GM21447 (cell line): Measurements from ENCODE around the gene DKK3.

Experiments
- ATAC-seq: cut with Tn5 transposase; IDR thresholded peaks from one replicate; pipeline ENCODE4 v1.9.1; 2021; ENCODE audit not compliant: unreplicated experiment

The DKK3 gene

DNA sequence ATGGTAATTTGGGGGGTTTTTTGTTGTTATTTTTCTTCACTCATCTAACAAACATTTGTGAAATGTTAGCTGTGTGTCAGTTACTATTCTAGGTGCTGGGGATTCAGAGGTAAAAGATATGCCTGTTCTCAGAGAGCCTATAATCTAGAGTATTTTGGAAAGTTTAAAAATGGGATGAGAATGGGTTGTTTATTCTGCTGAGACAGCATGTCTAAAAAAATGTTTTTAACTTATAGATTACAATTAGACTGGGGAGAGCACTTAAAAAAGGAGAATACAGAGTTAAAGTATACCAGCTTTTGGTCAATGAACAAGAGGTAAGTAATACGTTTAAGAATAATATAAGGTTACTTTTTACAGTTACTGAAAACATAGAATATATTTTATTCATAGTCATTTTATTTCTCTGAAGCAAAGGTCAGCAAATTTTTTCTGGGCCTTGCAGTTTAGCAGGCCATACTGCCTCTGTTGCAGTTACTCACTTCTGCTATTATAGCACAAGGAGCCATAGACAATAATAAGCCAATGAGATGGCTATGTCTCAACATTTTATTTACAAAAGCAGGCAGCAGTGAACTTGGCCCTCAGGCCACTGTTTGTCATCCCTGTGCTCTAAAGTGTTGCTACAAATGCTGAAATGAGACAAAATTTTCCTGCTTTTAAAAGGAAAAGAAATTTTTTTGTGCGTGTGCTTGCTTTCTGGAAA, 60.0 kb downstream of the DKK3 start:
- no peak for ATAC-seq

DNA sequence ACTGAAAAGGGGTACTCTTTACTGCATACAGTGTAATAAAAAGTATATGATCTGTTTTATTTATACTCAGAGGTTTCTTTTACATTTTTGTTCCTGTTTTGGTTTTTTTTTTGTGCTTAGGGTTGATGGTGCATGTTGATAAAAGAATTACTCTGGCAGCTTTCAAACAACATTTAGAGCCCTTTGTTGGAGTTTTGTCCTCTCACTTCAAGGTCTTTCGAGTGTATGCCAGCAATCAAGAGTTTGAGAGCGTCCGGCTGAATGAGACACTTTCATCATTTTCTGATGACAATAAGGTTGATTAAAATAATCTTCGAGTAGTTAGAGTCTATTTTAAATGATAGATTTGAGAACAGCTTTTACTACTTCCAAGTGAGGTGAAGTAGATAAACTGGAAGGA, 60.6 kb downstream of the DKK3 start:
- no peak for ATAC-seq

DNA sequence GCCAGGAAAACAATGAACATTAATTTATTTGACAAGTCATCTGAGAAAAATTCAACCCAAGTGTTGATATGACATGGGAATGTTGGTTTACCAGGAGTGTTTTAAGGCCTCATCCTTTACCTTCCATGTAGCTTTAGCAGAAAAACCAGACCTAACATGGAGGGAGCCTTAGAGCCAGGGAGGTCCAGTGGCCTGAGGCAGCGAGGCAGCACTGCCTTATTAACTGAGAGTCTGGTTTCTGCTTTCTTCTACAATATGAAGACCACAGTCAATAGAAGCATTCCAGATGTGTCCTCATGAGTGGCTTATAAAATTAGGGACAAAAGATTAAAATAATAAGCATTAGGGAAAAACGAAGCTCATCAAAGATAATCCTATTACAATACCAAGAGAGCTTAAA, 61.5 kb downstream of the DKK3 start:
- ATAC-seq, result no peak

DNA sequence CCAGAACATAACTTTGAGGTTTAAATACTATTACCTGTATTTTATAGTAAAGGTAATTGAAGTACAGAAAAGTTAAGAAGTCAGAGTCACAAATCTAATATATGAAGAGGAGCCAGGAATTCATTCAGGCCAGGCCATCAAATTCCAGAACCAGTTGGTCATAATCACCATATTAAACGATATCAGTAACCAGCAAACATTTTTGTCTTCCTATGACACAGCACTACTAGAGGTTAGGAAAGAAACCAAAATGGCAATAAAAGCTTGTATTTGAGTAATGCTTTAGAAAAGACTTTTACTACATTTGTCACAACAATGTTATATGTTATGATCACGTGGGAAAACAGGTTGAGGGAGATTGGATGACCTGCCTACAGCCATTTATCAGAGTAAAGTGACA, 62.2 kb downstream of the DKK3 start:
- ATAC-seq, result no peak

DNA sequence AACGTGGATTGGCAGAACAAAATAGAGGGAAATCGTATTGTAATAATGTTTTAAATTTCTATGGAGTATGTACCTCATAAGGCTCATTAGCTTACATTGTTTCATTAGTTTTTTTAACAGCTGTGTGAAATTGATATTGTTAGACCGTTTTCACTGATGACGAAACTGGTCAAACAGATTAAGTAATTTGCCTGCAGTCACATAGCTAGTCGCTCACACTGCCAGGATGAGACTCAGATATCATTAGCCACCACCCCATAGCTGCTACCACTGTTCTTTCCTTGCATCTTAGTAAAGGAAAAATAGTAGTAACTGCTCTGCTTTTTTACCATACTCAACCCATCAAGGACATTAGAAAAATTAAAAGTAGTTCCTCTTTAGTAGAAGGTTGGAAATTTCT, 64.0 kb downstream of the DKK3 start:
- no peak for ATAC-seq

DNA sequence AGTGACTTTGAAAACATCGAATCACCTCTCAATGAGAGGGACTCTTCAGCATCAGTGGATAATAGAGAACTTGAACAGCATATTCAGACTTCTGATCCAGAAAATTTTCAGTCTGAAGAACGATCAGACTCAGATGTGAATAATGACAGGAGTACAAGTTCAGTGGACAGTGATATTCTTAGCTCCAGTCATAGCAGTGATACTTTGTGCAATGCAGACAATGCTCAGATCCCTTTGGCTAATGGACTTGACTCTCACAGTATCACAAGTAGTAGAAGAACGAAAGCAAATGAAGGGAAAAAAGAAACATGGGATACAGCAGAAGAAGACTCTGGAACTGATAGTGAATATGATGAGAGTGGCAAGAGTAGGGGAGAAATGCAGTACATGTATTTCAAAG, 65.8 kb downstream of the DKK3 start:
- ATAC-seq, result no peak

DNA sequence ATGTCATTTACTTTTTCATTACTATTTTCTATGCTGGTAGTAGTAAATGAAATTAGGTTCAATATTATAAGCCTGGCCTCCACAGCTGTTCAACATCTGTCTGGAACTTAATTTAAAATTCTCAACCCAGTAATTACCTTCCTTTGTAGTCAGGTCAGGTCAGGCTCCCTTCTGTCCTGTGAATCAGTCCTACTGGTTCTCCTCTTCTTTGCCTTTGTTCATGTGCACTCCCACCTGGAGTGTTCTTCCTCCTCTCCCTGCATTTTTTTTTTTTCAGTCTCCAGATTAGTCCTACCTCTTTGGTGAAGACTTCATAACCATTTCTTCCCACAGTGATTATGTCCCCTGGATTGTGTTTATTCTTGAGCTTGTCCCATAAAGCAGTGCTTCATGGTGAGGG, 67.9 kb downstream of the DKK3 start:
- no peak for ATAC-seq

DNA sequence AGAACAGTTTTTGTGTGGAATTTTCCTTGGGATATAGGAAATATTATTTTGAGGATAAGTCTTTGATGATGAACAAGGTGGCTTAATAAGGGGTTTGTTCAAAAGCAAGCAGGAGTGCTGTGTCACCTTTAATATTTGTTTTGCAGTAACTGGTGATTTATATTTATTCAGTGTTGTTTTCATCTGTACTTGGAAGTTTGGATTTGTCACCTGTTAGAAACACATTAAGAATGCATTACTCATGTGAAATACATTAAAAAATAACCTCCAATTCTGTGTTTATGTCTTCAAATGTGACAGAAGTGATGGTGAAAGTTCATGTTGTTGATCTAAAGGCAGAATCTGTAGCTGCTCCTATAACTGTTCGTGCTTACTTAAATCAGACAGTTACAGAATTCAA, 70.5 kb downstream of the DKK3 start:
- no peak for ATAC-seq

DNA sequence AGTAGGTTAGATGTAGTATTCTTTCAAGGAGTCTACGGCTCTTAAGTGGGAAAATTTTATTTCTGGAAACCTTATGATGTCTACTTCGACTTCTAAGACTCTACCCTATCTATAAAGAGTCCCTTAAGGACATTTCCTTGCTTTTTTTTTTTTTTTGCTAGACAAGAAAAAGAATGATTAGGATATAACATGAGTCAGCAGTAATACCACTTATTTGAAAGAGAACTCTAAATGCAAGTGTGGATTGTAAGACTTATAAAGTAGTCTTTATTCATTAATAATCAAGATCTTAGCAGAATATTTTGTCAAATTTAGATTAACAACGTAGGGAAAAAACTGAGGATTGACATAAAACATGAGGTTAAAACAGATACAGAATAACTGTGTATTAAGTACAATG, 71.0 kb downstream of the DKK3 start:
- ATAC-seq, result no peak

DNA sequence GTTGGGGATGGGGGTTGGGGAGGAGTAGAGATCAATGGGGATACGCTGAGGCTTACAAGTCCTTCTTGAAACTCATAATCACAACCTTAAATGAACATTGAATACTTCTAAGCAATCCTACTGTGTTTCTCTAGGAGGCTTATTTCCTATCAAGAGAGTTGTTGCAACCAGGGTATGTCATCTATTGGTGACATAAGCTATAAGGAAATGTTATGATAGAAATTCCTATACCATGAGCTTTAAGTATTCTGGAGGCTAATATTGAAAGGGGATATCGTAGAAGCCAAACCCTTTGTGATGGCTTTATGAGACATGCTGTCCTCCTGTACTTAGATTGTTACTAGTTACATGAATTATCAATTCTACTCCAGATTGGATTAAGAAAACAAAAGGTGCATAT, 72.9 kb downstream of the DKK3 start:
- ATAC-seq, result no peak

DNA sequence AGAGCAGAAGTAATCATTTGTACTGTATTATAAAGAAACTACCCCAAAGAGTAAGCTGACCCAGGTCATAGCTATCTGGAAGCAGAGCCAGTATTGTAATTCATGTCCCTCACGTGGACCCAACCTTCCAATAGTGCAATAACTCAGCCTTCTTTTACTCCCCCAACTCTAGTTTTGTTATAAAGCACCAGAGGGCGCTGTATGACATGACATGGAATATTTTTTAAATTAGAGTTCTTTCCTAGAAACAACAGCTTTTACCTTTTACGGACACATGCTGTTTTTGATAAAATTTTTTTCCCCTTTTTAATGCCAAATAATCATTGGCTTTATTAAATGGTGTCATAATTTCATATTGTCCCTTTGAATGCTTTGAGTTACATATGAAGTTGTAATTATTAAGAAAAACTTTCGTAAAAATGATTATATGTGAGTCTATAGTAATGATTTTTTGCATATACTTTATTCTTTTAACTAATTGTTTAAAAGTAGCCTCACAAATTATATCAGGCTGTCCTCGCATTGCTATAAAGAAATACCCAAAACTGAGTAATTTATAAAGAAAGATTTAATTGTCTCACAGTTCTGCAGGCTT, 76.9 kb downstream of the DKK3 start:
- no peak for ATAC-seq

DNA sequence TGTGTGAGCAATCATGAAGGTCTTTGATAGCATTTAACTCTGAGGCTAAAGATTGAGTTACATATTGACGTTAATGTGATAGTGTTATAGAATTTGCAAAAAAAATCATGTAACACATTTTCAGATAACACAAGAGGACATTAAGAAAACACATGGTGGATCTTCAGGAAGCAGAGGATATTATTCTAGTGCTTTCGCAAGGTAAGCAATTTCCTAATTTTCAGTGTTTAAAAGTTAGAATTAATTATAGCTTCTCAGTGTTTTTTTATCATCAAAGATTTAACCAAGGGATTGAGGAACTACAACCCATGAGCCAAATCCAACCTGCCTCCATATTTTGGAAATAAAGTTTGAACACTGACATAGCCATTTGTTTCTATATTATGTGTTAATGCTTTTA, 78.5 kb downstream of the DKK3 start:
- no peak for ATAC-seq

DNA sequence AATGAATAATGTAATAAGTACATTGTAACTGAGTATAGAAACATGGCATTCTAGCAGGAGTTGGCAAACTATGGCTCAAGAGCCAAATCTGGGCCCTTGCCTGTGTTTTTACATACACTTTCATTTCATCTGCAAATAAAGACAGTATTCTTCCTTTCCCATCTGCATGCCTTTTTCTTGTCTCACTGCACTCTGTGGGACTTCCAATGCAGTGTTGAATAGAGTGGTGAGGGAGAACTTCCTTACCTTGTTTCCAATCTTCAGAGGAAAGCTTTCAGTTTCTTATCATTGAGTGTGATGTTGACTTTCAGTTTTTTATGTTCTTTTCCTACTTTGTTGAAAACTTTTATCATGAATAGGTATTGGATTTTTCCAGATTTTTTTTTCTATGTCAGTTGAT, 84.6 kb downstream of the DKK3 start:
- no peak for ATAC-seq

DNA sequence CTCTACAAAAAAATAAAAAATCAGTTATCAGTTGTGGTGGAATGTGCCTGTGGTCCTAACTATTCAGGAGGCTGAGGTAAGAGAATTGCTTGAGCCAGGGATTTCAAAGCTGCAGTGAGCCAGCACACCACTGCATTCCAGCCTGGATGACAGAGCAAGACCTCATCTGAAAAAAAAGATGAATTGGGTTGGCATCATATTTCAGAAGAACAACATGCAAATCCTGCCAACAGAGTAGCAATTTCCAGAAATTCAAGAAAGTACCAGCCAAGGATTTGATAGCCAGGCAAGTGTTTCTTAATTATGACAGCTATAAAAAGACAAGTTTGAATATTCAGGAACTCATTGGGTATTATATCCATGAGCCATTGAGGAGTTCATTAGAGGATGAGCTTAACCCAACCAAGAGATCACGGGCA, 91.4 kb downstream of the DKK3 start:
- ATAC-seq, result no peak

DNA sequence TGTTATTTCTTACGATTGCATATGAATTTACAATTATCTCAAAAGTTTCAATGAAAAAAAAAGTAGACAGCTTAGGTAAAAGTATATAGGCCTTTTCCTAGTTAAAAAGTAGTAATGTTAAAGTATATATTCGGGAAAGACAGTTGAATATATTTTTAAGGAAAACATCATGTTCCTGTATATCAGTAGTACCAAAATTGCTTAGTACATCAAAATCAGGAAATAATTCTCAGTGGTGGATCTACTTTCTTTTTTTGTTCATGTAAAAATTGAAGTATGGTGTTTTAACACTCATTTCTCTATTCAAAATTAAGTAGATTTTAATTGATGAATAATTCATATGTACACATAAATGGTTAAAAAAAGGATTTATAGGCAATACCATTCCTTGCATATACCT, 92.8 kb downstream of the DKK3 start:
- no peak for ATAC-seq

DNA sequence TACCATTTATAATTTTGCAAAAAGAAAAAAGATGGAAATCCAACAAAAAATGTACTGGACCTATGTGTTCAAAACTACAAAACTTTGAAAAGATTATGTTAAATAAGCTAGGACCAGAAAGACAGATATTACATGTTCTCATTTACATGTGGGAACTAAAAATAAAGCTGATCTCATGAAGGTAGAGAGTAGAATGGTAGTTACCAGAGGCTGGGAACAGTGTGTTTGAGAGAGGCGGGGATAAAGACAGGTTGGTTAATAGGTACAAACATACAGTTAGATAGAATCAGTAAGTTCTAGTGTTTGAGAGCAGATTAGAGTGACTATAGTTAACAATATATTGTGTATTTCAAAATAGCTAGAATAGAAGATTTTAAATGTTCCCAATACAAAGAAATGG, 95.0 kb downstream of the DKK3 start:
- ATAC-seq, result no peak
